GM12878 (cell line): ENCODE results near the gene DGKI. TPM values are rescaled to one million over a fixed set of nuclear protein-coding genes. Genes with fewer than 3 reads are reported as not detected.

Experiments
- ATAC-seq: fragments of 200-7000 bp; cut with Tn5 transposase; 3 replicates; pipeline ENCODE4 v1.9.1; 2020; ENCODE audit warnings: mild to moderate bottlenecking, moderate library complexity
- BruUV-seq: library from RNA; stranded (reverse); fragments of 400-500 nt; replicated peaks from 2 replicates; lab custom pipeline; 2021; lab: Mats Ljungman, UMichigan
- CTCF ChIA-PET: fragments of 300-600 bp; sonication (Branson Sonifier 250); formaldehyde crosslinking; extraction: SDS; loops from one replicate; lab custom pipeline; 2021; ENCODE audit warnings: inconsistent platforms; lab: Yijun Ruan, JAX
- POLR2A ChIA-PET: fragments of 350-600 bp; formaldehyde crosslinking; extraction: SDS; loops from one replicate; lab custom pipeline; 2021; ENCODE audit warnings: inconsistent platforms; lab: Charles Lee
- RAD21 ChIA-PET: fragments of 300-600 bp; sonication (Branson Sonifier 250); formaldehyde crosslinking; loops from one replicate; lab custom pipeline; 2023; ENCODE audit warnings: antibody characterized with exemption; ENCODE audit not compliant: unreplicated experiment; lab: Charles Lee
- SMC1A ChIA-PET: fragments of 300-600 bp; sonication (Branson Sonifier 250); formaldehyde crosslinking; loops from one replicate; lab custom pipeline; 2023; ENCODE audit not compliant: unreplicated experiment, uncharacterized antibody; lab: Charles Lee
- DNase-seq: peaks from one replicate; pipeline ENCODE4 v3.0.0-alpha.2; 2011; ENCODE audit warnings: low read depth, low spot score
- FAIRE-seq: peaks from 3 replicates; lab custom pipeline; 2011; peaks lifted over from hg19 to GRCh38; lab: Jason Lieb, UNC
- H2AFZ ChIP-seq: 2 replicates; pipeline ENCODE4 v1.6.0; 2011; ENCODE audit warnings: low read depth, low read length, control low read depth; ENCODE audit not compliant: control insufficient read depth
- H3K27ac ChIP-seq: 2 replicates; pipeline ENCODE4 v1.5.1; 2011; ENCODE audit warnings: control low read depth; ENCODE audit not compliant: control insufficient read depth, insufficient read depth
- H3K27me3 ChIP-seq, 2 experiments: replicated peaks in 1 of 2; 2 replicates each; pipeline versions ENCODE4 v1.6.0 to v1.6.1; 2011; ENCODE audit warnings: low read length in 1 of 2; ENCODE audit not compliant: control insufficient read depth in 2 of 2, insufficient read depth in 2 of 2
- H3K36me3 ChIP-seq, 2 experiments: 2 replicates each; pipeline ENCODE4 v1.5.1; 2011; ENCODE audit warnings: low read length in 1 of 2; ENCODE audit not compliant: control insufficient read depth in 2 of 2, insufficient read depth in 2 of 2
- H3K4me1 ChIP-seq: 2 replicates; pipeline ENCODE4 v1.6.1; 2011; ENCODE audit warnings: mild to moderate bottlenecking, low read length, moderate library complexity, mixed read lengths; ENCODE audit not compliant: control insufficient read depth, insufficient read depth
- H3K4me2 ChIP-seq: 2 replicates; pipeline ENCODE4 v1.6.0; 2011; ENCODE audit warnings: control low read depth; ENCODE audit not compliant: control insufficient read depth, insufficient read depth
- H3K4me3 ChIP-seq: fragments of 200-600 bp; sonication (generic); 2 replicates; pipeline ENCODE4 v1.5.1; 2016
- H3K79me2 ChIP-seq: 2 replicates; pipeline ENCODE4 v1.6.0; 2011; ENCODE audit warnings: low read length; ENCODE audit not compliant: control insufficient read depth, insufficient read depth
- H3K9ac ChIP-seq: 2 replicates; pipeline ENCODE4 v1.8.0; 2011; ENCODE audit warnings: low read length, control low read depth, mixed read lengths; ENCODE audit not compliant: control insufficient read depth, insufficient read depth
- H3K9me3 ChIP-seq: replicated peaks from 3 replicates; pipeline ENCODE4 v1.5.1; 2011; ENCODE audit warnings: mild to moderate bottlenecking, low read length; ENCODE audit not compliant: control insufficient read depth, insufficient read depth
- H4K20me1 ChIP-seq: 2 replicates; pipeline ENCODE4 v1.6.0; 2011; ENCODE audit not compliant: control insufficient read depth, insufficient read depth
- ATF7 ChIP-seq: fragments of 450-650 bp; IDR thresholded peaks from 2 replicates; pipeline ENCODE4 v1.6.1; 2016; ENCODE audit warnings: low read depth, mild to moderate bottlenecking
- CHD2 ChIP-seq: IDR thresholded peaks from 2 replicates; pipeline ENCODE4 v1.6.1; 2011; ENCODE audit warnings: low read depth, low read length, improper control_type of control experiment, borderline replicate concordance
- FOXK2 ChIP-seq: fragments of 450-650 bp; IDR thresholded peaks from 2 replicates; pipeline ENCODE4 v1.6.1; 2017; ENCODE audit warnings: mild to moderate bottlenecking, moderate library complexity
- FOXM1 ChIP-seq: IDR thresholded peaks from 2 replicates; pipeline ENCODE4 v1.6.1; 2012; ENCODE audit warnings: low read depth, mild to moderate bottlenecking, inconsistent platforms, low read length, moderate library complexity
- HDAC6 ChIP-seq: fragments of 200-600 bp; sonication (generic); IDR thresholded peaks from one replicate; pipeline ENCODE4 v1.8.0; 2017; ENCODE audit warnings: antibody characterized with exemption; ENCODE audit not compliant: unreplicated experiment
- IRF4 ChIP-seq: IDR thresholded peaks from 2 replicates; pipeline ENCODE4 v1.6.1; 2011; ENCODE audit warnings: low read depth, low read length
- KDM1A ChIP-seq: fragments of 200-600 bp; sonication (generic); IDR thresholded peaks from 2 replicates; pipeline ENCODE4 v1.6.1; 2016; ENCODE audit warnings: borderline replicate concordance
- MXI1 ChIP-seq: fragments of 150-350 bp; IDR thresholded peaks from 2 replicates; pipeline ENCODE4 v1.6.1; 2011; ENCODE audit warnings: low read depth, mild to moderate bottlenecking, inconsistent platforms, low read length, improper control_type of control experiment
- PKNOX1 ChIP-seq: fragments of 450-650 bp; IDR thresholded peaks from 2 replicates; pipeline ENCODE4 v1.6.1; 2016; ENCODE audit warnings: mild to moderate bottlenecking
- RFX5 ChIP-seq: IDR thresholded peaks from 2 replicates; pipeline ENCODE4 v1.6.1; 2011; ENCODE audit warnings: low read depth, low read length, improper control_type of control experiment
- SMC3 ChIP-seq: IDR thresholded peaks from 2 replicates; pipeline ENCODE4 v1.6.1; 2011; ENCODE audit warnings: low read length, improper control_type of control experiment, borderline replicate concordance
- SUZ12 ChIP-seq: fragments of 200-600 bp; sonication (generic); IDR thresholded peaks from one replicate; pipeline ENCODE4 v1.6.1; 2018; ENCODE audit warnings: antibody characterized with exemption, mild to moderate bottlenecking; ENCODE audit not compliant: unreplicated experiment
- TARDBP ChIP-seq: IDR thresholded peaks from 2 replicates; pipeline ENCODE4 v1.6.1; 2016; ENCODE audit warnings: borderline replicate concordance
- ZNF207 ChIP-seq: fragments of 450-650 bp; IDR thresholded peaks from 2 replicates; pipeline ENCODE4 v1.6.1; 2014; ENCODE audit warnings: antibody characterized with exemption, mild to moderate bottlenecking, borderline replicate concordance
- ZNF217 ChIP-seq: fragments of 450-650 bp; IDR thresholded peaks from 2 replicates; pipeline ENCODE4 v1.6.1; 2017; ENCODE audit warnings: antibody characterized with exemption, mild to moderate bottlenecking
- WGBS: methylation state at CpG from one replicate; pipeline ENCODE4 v1.1.6; 2016; ENCODE audit warnings: low lambda C conversion rate; ENCODE audit not compliant: insufficient replicate concordance, insufficient coverage; ENCODE audit errors: missing lambda C conversion rate; 5-methylcytosine and 5-hydroxymethylcytosine counted together
- in situ Hi-C: fragments of 300-500 bp; cut with MboI; formaldehyde crosslinking; loops from 9 replicates; pipeline ENCODE4 v1.14.3; 2018; ENCODE audit warnings: mixed read lengths
- intact Hi-C: fragments of 100-400 bp; cut with micrococcal nuclease; formaldehyde crosslinking; loops from one replicate; pipeline ENCODE4 v1.14.2; 2022; ENCODE audit not compliant: unreplicated experiment
- polyA plus RNA-seq, 11 experiments: library from polyadenylated mRNA; depleted of rRNA in 4 of 11; unstranded in 6 of 11; stranded (reverse) in 5 of 11; fragments of >200 nt; fragmentation: Nextera tagmentation in 4 of 11; fragmentation: Illumina TruSeq in 1 of 11; extraction: Ambion mirVana in 4 of 11; extraction: Trizol in 1 of 11; gene quantifications; 1 replicate in 1 of 11; 2 replicates in 10 of 11; pipeline versions ENCODE4 v1.2.1 to v1.2.3, GENCODE V29; 2011 to 2016; ENCODE audit warnings: inconsistent platforms in 2 of 11, missing spikeins in 2 of 11, low read depth in 1 of 11
- total RNA-seq, 4 experiments: library from RNA; depleted of rRNA in 3 of 4; stranded (reverse); fragments of >200 nt in 3 of 4; fragmentation: Illumina TruSeq in 1 of 4; extraction: Trizol in 1 of 4; gene quantifications; 2 replicates each; pipeline versions ENCODE4 v1.2.1 to v1.2.3, GENCODE V29; 2013 to 2021
- TF ChIP-seq, protein P1 (sequence below): fragments of 450-650 bp; conservative IDR thresholded peaks from 2 replicates; pipeline ENCODE4 v1.6.1; 2017; ENCODE audit warnings: mild to moderate bottlenecking, moderate library complexity

The DGKI gene
- total and polyA plus RNA-seq, 10 of the 15 experiments (the other 5 are each of a cell fraction or from before 2014, with no cell fraction given): 10.4 to 37.1 (median 22.1) TPM

GRCh38 chr7:137787301-137787976, 59.3 kb downstream of the DGKI start:
- Histone ChIP-seq H3K4me1 (no peaks in the 10 kb centered on the region), H2AFZ (no peak overlapping the region), H3K4me2 (no peak overlapping the region), H3K36me3 (no peaks in the 10 kb centered on the region), H3K9me3 (peaks cover 3% of the 10 kb centered on the region; the same call in 1 of the 3 replicates), H3K4me3 (no peak overlapping the region), H3K9ac (no peak overlapping the region), H4K20me1 (no peaks in the 10 kb centered on the region), H3K27me3 (no peaks in the 10 kb centered on the region), H3K27ac (no peak overlapping the region), H3K79me2 (no peaks in the 10 kb centered on the region)
- ChIA-PET RAD21 (no interaction called here), POLR2A (no interaction called here), SMC1A (no interaction called here), CTCF (no interaction called here)
- intact Hi-C loops (no loop called here), in situ Hi-C loops (no loop called here)
- FAIRE-seq (no peak), DNase-seq (no peak), ATAC-seq (no peak)
- 38% methylated on average over 3 of the region's 3 CpGs for WGBS
- no TSS peak for BruUV-seq
- TF ChIP-seq ZNF217 (peak; percentile 57; the same call in 1 of the 2 replicates), RFX5 (no peak), SMC3 (no peak), ZNF207 (no peak), KDM1A (no peak), SUZ12 (no peak), TARDBP (no peak), FOXM1 (no peak)

GRCh38 chr7:137778511-137778910, 68.3 kb downstream of the DGKI start:
- no peaks in the 10 kb centered on the region for H3K4me1 ChIP-seq
- in situ Hi-C loops: no loop called here
- no peaks in the 10 kb centered on the region for H4K20me1 ChIP-seq
- no peaks in the 10 kb centered on the region for H3K36me3 ChIP-seq
- H3K27ac ChIP-seq: no peak overlapping the region
- intact Hi-C loops: no loop called here
- DNase-seq: no peak
- no peaks in the 10 kb centered on the region for H3K27me3 ChIP-seq
- ChIA-PET RAD21 (interaction anchor here (1.2 to 2.2 kb wide), 4 partner anchors 20 to 122 kb away, joined by 3 to 5 read pairs (median 3); no protein-coding TSS in a partner anchor), SMC1A (interaction anchor here (0.8 to 2.0 kb wide), 6 partner anchors 11 to 122 kb away, joined by 3 to 5 read pairs (median 4); no protein-coding TSS in a partner anchor), POLR2A (interaction anchor here (0.6 to 2.1 kb wide), 3 partner anchors 10 to 14 kb away, joined by 3 to 4 read pairs (median 3); no protein-coding TSS in a partner anchor), CTCF (interaction anchor here (0.6 to 2.0 kb wide), 4 partner anchors 10 to 122 kb away, joined by 3 to 7 read pairs (median 4); no protein-coding TSS in a partner anchor)
- BruUV-seq: no TSS peak
- H3K4me2 ChIP-seq: no peak overlapping the region
- no peak for ATAC-seq
- no peaks in the 10 kb centered on the region for H3K79me2 ChIP-seq
- no peak overlapping the region for H3K4me3 ChIP-seq
- H2AFZ ChIP-seq: no peak overlapping the region
- H3K9me3 ChIP-seq: no peaks in the 10 kb centered on the region; the same call in 2 of the 3 replicates
- H3K9ac ChIP-seq: no peak overlapping the region
- no peak for FAIRE-seq
- TF ChIP-seq, protein P1, sequence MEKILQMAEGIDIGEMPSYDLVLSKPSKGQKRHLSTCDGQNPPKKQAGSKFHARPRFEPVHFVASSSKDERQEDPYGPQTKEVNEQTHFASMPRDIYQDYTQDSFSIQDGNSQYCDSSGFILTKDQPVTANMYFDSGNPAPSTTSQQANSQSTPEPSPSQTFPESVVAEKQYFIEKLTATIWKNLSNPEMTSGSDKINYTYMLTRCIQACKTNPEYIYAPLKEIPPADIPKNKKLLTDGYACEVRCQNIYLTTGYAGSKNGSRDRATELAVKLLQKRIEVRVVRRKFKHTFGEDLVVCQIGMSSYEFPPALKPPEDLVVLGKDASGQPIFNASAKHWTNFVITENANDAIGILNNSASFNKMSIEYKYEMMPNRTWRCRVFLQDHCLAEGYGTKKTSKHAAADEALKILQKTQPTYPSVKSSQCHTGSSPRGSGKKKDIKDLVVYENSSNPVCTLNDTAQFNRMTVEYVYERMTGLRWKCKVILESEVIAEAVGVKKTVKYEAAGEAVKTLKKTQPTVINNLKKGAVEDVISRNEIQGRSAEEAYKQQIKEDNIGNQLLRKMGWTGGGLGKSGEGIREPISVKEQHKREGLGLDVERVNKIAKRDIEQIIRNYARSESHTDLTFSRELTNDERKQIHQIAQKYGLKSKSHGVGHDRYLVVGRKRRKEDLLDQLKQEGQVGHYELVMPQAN: no peak
- TF ChIP-seq PKNOX1: no peak
- no peak for TF ChIP-seq MXI1
- TF ChIP-seq FOXK2: no peak
- TF ChIP-seq CHD2: no peak
- TF ChIP-seq HDAC6: no peak
- TF ChIP-seq ATF7: no peak
- TF ChIP-seq IRF4: no peak
